K562 (cell line): Measurements from ENCODE around the gene GGTLC2. TPM values are rescaled to one million over a fixed set of nuclear protein-coding genes. Genes with fewer than 3 reads are reported as not detected.

Experiments used
- CHD2 ChIP-seq: IDR thresholded peaks from 2 replicates; pipeline ENCODE4 v1.6.1; 2011; ENCODE audit warnings: low read depth, low read length
- HLTF ChIP-seq: fragments of 450-650 bp; IDR thresholded peaks from 2 replicates; pipeline ENCODE4 v1.6.1; 2016
- NR2C1 ChIP-seq, 2 experiments: fragments of 450-650 bp; IDR thresholded peaks; 2 replicates each; pipeline ENCODE4 v1.6.1; 2017; ENCODE audit warnings: mild to moderate bottlenecking in 2 of 2, antibody characterized with exemption in 1 of 2, inconsistent platforms in 1 of 2, missing compliant biosample characterization in 1 of 2, missing genetic modification characterization in 1 of 2
- SNRNP70 ChIP-seq: fragments of 200-400 bp; formaldehyde crosslinking; optimal IDR thresholded peaks from 2 replicates; pipeline ENCODE3; 2017; ENCODE audit warnings: low read depth, low read length
- polyA plus RNA-seq, 8 experiments: library from polyadenylated mRNA; depleted of rRNA in 4 of 8; stranded (reverse) in 5 of 8; unstranded in 3 of 8; fragments of >200 nt; fragmentation: Nextera tagmentation in 2 of 8; fragmentation: Illumina TruSeq in 1 of 8; extraction: Ambion mirVana in 2 of 8; extraction: Trizol in 1 of 8; gene quantifications; 2 replicates each; pipeline versions ENCODE4 v1.2.1 to v1.2.3, GENCODE V29; 2011 to 2014; ENCODE audit warnings: inconsistent platforms in 1 of 8, missing spikeins in 1 of 8
- total RNA-seq, 7 experiments: library from RNA; depleted of rRNA in 6 of 7; stranded (reverse); fragments of >200 nt in 6 of 7; fragmentation: Illumina TruSeq in 2 of 7; extraction: Trizol in 2 of 7; gene quantifications; 2 replicates each; pipeline versions ENCODE4 v1.2.1 to v1.2.3, GENCODE V29; 2011 to 2021; ENCODE audit warnings: low replicate concordance in 1 of 7
- TF ChIP-seq, protein P1 (sequence below), 2 experiments: fragments of 450-650 bp; IDR thresholded peaks; 2 replicates each; pipeline ENCODE4 v1.6.1; 2016; ENCODE audit warnings: mild to moderate bottlenecking in 2 of 2, borderline replicate concordance in 1 of 2, low read depth in 1 of 2, moderate library complexity in 1 of 2
- TF ChIP-seq, protein P2 (sequence below): sonication (generic); formaldehyde crosslinking; IDR thresholded peaks from 2 replicates; pipeline ENCODE4 v1.8.1; 2022; ENCODE audit warnings: missing genetic modification reagents

GGTLC2 gene
- total and polyA plus RNA-seq, 9 of the 15 experiments (the other 6 are each of a cell fraction or from before 2014, with no cell fraction given): not detected

DNA sequence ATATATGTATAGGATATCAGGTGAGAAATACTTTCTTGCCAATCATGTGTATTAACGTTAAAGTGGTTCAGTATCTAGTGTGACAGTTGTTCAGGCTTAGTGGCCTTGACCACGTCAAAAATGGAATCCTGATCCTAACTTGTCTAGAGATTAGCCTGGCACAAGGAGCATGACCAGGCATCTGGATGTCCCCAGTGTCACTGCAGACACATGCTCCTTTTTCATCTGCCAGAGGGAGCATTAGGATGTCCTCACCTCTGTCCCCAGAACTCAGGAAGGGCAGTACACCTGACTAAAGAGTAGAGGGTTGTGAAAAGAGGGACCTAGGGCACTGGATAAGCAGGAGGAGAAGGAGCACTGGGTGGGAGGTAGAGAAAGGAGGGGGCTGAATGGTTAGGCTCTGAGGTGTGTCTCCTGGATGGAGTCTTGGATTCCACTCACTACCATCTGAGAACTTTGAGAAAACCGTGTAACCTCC is 40.9 kb upstream of the GGTLC2 start (continued):
- TF ChIP-seq, protein P1, sequence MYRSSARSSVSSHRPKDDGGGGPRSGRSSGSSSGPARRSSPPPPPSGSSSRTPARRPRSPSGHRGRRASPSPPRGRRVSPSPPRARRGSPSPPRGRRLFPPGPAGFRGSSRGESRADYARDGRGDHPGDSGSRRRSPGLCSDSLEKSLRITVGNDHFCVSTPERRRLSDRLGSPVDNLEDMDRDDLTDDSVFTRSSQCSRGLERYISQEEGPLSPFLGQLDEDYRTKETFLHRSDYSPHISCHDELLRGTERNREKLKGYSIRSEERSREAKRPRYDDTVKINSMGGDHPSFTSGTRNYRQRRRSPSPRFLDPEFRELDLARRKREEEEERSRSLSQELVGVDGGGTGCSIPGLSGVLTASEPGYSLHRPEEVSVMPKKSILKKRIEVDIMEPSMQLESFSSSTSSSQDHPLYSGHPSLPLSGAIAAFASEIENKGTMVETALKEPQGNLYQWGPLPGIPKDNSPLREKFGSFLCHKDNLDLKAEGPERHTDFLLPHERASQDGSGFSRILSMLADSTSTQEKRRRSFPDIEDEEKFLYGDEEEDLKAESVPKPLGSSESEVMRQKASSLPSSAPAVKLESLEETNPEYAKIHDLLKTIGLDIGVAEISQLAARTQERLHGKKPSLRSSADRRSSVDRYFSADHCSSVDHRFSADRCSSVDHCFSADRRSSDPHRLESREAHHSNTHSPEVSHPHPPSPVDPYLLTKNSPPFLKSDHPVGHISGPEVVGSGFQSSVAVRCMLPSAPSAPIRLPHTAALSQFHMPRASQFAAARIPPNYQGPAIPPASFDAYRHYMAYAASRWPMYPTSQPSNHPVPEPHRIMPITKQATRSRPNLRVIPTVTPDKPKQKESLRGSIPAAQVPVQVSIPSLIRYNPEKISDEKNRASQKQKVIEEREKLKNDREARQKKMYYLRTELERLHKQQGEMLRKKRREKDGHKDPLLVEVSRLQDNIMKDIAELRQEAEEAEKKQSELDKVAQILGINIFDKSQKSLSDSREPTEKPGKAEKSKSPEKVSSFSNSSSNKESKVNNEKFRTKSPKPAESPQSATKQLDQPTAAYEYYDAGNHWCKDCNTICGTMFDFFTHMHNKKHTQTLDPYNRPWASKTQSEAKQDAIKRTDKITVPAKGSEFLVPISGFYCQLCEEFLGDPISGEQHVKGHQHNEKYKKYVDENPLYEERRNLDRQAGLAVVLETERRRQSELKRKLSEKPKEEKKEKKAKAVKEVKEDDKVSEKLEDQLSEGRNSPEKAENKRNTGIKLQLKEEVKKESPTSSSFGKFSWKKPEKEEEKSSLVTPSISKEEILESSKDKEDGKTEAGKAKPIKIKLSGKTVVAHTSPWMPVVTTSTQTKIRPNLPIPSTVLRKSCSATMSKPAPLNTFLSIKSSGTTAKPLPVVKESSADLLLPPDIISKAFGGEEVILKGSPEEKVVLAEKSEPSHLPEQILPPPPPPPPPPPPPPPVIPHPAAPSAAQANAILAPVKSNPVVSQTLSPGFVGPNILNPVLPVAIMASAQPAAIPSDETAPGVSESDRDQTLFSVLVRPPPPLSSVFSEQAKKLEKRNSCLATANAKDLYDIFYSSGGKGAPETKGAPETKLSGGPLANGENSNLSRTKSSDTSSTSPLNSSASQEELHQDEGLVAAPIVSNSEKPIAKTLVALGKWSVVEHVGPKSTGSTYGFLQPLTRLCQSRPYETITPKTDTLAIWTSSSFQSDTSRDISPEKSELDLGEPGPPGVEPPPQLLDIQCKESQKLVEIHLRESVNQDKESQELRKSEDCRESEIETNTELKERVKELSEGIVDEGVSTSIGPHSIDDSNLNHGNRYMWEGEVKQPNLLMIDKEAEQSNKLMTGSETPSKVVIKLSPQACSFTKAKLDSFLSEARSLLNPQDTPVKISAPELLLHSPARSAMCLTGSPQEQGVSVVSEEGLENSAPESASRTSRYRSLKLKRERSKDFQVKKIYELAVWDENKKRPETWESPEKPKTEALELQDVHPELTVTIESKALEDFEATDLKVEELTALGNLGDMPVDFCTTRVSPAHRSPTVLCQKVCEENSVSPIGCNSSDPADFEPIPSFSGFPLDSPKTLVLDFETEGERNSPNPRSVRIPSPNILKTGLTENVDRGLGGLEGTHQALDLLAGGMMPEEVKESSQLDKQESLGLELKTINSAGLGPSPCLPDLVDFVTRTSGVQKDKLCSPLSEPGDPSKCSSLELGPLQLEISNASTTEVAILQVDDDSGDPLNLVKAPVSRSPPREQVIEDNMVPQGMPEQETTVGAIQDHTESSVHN (IDR thresholded peaks at IDR 0.05; ENCODE audit: borderline replicate concordance in 1 of 2, low read depth in 1 of 2): no peak
- TF ChIP-seq CHD2: no peak
- TF ChIP-seq, protein P2, sequence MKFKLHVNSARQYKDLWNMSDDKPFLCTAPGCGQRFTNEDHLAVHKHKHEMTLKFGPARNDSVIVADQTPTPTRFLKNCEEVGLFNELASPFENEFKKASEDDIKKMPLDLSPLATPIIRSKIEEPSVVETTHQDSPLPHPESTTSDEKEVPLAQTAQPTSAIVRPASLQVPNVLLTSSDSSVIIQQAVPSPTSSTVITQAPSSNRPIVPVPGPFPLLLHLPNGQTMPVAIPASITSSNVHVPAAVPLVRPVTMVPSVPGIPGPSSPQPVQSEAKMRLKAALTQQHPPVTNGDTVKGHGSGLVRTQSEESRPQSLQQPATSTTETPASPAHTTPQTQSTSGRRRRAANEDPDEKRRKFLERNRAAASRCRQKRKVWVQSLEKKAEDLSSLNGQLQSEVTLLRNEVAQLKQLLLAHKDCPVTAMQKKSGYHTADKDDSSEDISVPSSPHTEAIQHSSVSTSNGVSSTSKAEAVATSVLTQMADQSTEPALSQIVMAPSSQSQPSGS (CRISPR knock-in tag): no peak
- TF ChIP-seq SNRNP70: no peak
- no peak for TF ChIP-seq NR2C1 (IDR thresholded peaks at IDR 0.05)
- TF ChIP-seq NR2C1 (tag; IDR thresholded peaks at IDR 0.05): no peak
- no peak for TF ChIP-seq HLTF
